HL-60/S4 treated with phorbol 12-myristate 13-acetate at 8.2 ng/mL for 4 days and 3 days (cell line): Measurements from ENCODE around the gene TMEM143.
"Not testable (repeated sequence)": the region's sequence is repeated elsewhere in the genome, so short reads cannot be mapped to it uniquely, and the experiment has no call there.

Source experiments
- in situ Hi-C: fragments of 300-500 bp; cut with MboI; formaldehyde crosslinking; loops from 2 replicates; pipeline ENCODE4 v1.15.0; 2022; ENCODE audit warnings: low sequenced_read_pairs

TMEM143 gene

GRCh38 chr19:48363810-48364597 lies at the start of gene TMEM143, which contains the start of gene SYNGR4:
TSS of gene TMEM143 (minus strand) at chr19:48363940. CDS start at chr19:48363920, 20 bp downstream.
TSS of gene SYNGR4 (plus strand) at chr19:48364367. CDS start at chr19:48365843, 1,476 bp downstream.
- in situ Hi-C loops: no loop called here

- in situ Hi-C loops: no loop called here
Measured at GRCh38 chr19:48405850-48406249, 42.1 kb upstream of the TMEM143 start.

DNA sequence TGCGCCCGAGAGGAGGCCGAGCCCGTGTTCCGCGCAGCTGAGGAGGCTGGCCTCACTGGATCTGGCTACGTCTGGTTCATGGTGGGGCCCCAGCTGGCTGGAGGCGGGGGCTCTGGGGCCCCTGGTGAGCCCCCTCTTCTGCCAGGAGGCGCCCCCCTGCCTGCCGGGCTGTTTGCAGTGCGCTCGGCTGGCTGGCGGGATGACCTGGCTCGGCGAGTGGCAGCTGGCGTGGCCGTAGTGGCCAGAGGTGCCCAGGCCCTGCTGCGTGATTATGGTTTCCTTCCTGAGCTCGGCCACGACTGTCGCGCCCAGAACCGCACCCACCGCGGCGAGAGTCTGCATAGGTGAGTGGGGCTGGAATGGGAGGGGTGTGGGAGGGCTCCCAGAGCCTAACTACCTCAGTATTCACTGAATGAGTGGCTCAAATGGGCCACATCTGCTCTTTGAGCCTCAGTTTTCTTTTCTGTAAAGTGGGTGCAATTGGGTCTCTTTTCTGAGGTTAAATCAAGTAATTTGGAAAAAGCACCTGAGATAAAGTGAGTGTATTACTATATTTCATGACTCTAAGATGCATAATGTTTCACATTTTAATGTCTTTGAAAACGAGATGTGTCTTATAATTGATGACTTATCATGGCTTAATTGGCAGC lies 41.4 kb upstream of the TMEM143 start:
- in situ Hi-C loops: no loop called here

GRCh38 chr19:48403606-48404005 lies 39.9 kb upstream of the TMEM143 start:
- in situ Hi-C loops: no loop called here

- in situ Hi-C loops: no loop called here
Measured at GRCh38 chr19:48401287-48401686, 37.5 kb upstream of the TMEM143 start.

DNA sequence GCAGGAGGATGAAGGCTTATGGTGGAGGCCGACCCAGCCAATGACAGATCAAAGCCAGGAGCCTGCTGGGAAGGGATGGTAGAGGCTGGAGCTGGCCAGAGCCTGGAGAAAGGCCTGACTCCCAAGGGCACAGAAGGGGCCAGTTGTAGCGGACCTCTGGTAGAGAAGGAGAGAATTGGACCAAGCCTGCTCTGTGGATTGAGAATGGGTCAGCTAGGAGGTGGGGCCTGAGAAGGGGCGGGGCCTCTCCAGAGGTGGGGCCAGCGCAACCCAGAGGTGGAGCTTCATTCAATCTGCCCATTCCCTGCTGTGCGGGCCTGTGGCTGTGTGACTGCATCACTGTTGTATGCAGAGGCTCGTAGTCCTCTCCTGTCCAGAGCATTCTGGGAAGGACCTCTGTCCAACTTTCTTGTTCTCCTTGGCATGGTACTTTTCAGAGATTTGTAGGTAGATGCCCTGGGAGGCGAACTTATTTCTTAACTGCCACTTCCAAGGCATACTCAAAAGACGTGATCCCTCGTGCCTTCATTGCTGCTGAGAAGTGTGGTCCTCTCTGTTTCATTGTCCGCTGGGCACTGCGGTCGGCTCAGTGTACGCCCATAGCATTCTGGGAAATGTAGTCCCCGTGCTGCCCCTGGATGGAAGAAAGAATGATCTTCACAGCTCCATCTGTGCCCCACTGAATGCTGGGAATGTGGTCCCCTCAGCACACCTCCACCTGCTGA lies 36.4 kb upstream of the TMEM143 start:
- in situ Hi-C loops: no loop called here

DNA sequence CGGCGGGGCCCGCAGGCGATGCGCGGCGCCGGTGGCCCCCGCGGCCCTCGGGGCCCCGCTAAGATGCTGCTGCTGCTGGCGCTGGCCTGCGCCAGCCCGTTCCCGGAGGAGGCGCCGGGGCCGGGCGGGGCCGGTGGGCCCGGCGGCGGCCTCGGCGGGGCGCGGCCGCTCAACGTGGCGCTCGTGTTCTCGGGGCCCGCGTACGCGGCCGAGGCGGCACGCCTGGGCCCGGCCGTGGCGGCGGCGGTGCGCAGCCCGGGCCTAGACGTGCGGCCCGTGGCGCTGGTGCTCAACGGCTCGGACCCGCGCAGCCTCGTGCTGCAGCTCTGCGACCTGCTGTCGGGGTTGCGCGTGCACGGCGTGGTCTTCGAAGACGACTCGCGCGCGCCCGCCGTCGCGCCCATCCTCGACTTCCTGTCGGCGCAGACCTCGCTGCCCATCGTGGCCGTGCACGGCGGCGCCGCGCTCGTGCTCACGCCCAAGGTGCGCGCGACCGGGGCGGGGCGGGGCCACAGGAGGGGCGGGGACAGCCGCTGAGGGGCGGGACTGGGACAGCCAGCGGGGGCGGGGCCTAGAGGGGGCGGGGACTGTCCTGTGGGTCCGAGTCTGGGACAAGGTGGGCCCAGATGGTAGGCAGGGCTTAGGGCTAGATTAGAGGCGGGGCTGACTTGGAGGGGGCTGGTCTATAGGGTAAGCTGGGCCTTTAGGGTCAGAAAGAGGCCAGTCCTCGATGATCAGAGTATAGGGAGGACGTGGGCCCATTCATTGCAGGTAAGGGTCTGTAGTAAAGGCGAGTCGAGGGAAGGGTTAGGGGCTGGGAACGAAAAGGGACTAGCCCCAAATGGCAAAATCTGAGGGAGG lies 34.9 kb upstream of the TMEM143 start:
- in situ Hi-C loops: no loop called here

DNA sequence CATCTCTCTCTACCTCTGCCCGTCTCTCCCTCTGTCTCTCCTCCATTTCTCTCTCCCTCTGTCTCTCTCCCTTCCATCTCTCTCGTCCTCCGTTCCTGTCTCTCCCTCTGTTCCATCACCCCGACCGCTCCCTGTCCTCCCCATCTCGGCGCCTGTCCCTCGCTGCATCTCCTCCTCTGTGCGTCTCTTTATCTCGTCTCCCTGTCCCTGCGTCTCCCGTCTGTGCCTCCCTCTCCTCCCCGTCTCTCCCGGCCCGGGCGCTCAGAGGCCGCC lies 34.3 kb upstream of the TMEM143 start:
- in situ Hi-C loops: no loop called here

DNA sequence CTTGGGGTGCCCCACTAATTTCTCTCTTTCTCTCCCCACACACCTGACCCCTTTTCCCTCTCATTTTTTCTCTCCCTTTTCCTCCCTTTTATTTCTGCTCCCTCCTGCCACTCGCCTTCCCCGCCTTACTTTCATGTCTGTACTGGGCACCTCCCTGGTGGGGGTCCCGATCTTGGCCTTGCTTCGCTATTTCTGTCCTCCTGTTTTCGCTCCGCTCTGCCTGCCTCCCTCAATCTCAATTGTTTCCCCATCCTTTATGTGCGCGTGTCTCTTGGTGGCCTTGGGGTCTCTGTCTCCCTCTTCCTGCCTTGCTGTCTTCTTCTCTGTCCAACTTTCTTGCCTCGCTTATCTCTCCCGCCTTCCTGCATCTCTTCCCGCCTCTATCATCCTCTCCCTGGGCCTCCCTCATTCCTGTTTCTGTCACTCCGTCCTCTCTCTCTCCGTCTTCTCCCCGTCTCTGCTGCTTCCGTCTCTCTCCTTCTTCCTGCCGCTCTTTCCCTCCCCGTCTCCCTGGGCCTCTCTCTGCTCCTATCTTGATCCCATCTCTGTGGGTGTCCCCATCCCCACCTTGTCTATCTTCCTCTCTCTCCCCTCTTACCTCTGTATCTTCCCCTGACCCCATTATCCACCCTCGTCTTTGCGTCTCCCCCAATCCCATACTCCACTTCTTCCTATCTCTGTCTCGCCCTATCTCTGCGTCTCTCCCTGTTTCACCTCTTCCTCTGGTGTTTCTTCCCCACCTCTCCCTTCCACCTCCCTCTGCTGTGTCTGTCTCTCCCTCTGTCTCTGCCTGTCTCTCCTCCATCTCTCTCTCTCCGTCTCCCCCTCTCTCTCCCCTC lies 33.7 kb upstream of the TMEM143 start:
- in situ Hi-C loops: no loop called here

GRCh38 chr19:48396824-48397176 lies 33.1 kb upstream of the TMEM143 start:
- in situ Hi-C loops: no loop called here

DNA sequence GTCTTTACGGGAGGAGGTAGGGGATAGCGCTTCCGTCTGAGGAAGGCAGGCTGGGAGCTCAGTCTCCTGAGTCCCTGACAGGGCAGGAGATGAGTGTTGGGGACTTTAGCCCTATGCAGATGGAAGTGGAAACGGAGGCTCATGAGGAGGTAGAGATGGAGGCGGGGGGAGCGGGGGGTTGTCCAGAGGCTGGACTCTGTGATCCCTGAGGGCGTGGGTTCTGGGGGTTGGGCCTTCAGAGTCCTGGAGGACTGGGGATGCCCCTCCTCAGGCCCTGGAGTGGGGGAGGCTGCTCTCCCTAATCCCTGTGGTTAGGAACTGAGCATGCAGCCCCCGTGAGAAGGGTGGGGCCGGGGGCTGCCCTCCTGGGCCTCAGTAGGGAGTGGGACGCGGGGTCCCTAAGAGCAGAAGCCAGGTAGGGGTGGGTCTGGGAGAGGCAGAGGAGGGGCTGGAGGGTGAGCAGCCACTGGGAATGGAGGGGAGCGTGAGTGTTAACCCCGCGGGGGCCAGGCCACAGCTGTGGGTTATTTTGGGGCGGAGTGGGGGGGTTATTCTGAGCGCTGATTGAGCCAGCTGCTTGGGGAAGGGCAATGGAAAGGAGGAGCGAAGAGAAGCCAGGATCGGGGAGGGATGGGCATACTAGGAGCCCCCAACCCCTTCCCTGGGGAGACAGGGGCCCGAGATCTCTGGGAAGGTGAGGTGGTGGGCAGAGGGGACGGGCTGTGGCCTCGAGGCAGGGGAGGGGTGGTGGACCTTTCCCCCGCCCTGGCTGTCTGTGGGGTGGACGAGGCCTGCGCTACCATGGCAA lies 32.5 kb upstream of the TMEM143 start:
- in situ Hi-C loops: no loop called here

DNA sequence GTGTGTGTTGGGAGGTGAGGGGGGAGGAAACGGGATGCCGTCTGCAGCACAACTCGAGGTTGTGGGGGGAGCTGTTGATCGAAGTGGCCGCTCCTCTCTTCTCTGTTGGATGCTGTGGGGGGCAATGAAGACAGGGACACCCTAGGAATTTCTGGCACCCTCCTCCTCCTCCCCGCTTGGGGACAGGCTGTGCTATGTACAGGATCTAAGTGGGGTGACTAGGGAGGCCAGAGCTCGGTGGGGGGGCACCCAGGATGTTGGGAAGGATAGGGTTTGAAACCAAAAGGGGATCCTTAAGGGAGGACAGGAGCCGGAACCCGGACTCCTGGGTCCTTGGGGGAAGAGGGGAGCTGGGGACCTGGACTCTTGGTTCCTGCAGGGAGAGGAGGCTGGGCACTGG lies 31.8 kb upstream of the TMEM143 start:
- in situ Hi-C loops: no loop called here

DNA sequence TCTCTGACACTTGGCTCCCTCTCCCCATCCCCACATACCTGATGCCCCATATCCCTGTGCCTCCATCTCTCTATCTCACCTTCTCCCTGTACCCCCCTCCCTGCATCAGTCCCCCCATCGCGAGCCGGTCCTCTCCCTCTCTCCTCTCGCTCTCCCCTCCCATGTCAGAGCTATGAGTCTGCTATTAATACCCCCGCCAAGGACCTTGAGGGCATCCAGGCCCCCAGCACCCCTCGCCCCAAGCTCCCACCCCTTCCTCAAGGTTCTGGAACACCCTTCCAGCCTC lies 31.4 kb upstream of the TMEM143 start:
- in situ Hi-C loops: no loop called here

DNA sequence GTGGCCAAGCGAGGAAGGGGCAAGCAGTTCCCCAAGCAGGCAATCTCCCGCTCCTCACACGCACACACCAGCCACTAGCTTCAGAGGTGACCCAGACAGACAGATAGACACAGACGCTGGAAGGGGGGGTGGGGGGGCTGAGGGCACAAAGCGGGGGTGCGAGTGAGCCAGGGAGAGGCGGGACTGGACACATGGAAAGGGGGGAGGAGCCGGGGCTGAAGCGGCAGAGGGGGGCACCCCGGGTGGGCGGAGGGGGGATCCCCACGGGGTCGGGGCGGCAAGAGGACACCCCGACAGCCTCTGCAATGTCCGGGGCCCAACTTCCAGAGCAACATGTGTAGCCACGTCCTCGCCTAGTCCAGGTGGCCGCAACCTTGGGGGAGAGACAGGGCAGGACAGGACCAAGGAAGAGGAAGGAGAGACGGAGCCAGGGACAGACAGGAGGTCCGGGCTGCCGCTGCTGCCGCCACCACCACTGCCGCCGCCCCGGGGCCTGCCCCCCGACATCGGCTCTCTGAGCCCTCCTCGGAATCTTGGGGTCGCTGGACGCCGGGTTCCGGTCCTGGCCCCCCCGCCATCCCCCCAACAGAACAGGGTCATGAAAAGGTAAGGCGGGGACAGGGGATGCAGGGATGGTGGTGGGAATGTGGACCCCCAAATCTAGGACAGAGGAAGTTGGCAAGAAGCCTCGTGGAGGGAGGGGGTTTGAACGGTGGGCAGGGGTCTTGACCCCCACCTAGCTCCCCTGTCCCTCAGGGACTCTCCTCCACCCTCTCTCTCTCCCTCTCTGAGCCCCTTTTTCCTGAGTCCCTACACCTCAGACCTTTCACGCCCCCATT lies 30.8 kb upstream of the TMEM143 start:
- in situ Hi-C loops: no loop called here

DNA sequence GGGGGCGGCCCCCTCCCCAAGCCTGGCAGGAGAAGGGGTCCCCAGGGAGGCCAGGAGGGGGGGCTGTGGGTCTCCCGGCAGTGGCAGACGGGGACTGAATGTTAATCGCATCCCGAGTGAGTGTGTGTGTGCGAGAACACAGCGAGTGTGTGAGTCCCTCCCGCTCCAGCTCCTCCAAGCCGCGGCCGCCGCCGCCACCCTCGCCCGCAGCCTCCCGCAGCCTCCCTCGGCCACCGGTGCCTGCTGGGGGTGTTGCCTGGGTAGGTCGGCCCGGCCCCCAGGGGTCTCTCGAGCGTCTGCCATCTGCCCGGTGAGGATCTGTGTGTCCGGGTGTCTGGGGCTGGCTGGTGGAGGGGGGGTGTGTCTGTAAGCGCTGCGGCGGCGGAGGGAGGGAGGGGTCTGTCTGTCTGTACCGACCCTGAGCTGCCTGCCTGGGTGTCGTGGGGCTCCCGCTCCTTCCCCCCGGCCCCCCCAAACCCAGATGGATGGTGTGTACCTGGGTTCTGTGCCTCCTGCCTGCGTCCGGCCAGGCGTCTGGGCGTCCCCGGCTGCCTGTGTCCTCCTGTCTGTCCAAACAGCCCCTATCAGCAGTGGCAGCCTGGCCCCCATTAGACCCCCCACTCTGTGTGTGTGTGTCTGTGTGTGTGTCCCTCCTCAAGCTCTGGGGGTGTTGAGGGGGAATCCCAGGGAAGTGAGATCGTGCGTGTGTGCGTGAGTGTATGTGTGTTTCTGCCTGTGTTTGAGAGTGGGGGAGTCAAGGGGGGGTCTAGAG lies 30.0 kb upstream of the TMEM143 start, which contains the start of gene GRIN2D:
GRIN2D (plus strand) TSS at position 110 of the 772 bp plus-strand sequence. CDS start 4,725 bp downstream, outside the sequence.
- in situ Hi-C loops: no loop called here

- in situ Hi-C loops: no loop called here
Measured at GRCh38 chr19:48392860-48393558, 29.3 kb upstream of the TMEM143 start.

- in situ Hi-C loops: not testable (repeated sequence)
Measured at GRCh38 chr19:48392006-48392344, 28.2 kb upstream of the TMEM143 start.
